Activated naive CD4-positive, alpha-beta T cell treated with anti-CD3 and anti-CD28 coated beads, Interleukin-2, amount 10 ng/mL, durations not matched to agents 7 days and 5 days (primary cell): Measurements from ENCODE around the gene KCNMB2.

Experiments used
- CTCF ChIA-PET: fragments of 350-600 bp; sonication (Branson Sonifier 250); formaldehyde crosslinking; loops from one replicate; lab custom pipeline; 2021; ENCODE audit warnings: antibody characterized with exemption; lab: Charles Lee
- DNase-seq: peaks from one replicate; pipeline ENCODE4 v3.0.0-alpha.2; 2020
- H3K27ac Mint-ChIP-seq: one replicate; pipeline ENCODE4 v1.8.0; 2021; ENCODE audit warnings: mild to moderate bottlenecking, moderate library complexity, mixed read lengths
- H3K27me3 Mint-ChIP-seq: one replicate; pipeline ENCODE4 v1.8.0; 2021; ENCODE audit warnings: mild to moderate bottlenecking, mixed read lengths
- H3K36me3 Mint-ChIP-seq: one replicate; pipeline ENCODE4 v1.8.0; 2021; ENCODE audit warnings: mixed read lengths
- H3K4me1 Mint-ChIP-seq: one replicate; pipeline ENCODE4 v1.8.0; 2021; ENCODE audit warnings: mixed read lengths
- H3K4me3 Mint-ChIP-seq: one replicate; pipeline ENCODE4 v1.8.0; 2021; ENCODE audit warnings: mild to moderate bottlenecking, moderate library complexity, mixed read lengths
- H3K9me3 Mint-ChIP-seq: one replicate; pipeline ENCODE4 v1.8.0; 2021; ENCODE audit warnings: mixed read lengths

The KCNMB2 gene

GRCh38 chr3:178536211-178537079 is at the start of gene KCNMB2:
Gene KCNMB2, plus strand, starts transcription at chr3:178536436.
- Mint-ChIP-seq H3K4me1 (no peaks in the 10 kb centered on the region), H3K9me3 (no peaks in the 10 kb centered on the region), H3K27ac (no peak within 1 kb of the TSS), H3K4me3 (no peak within 1 kb of the TSS), H3K27me3 (peaks cover 12% of the 10 kb centered on the region), H3K36me3 (no peaks in the 10 kb centered on the region)
- DNase-seq, result no peak
- CTCF ChIA-PET, result no interaction called here

- H3K27me3 Mint-ChIP-seq, result no peaks in the 10 kb centered on the region
- H3K27ac Mint-ChIP-seq, result no peak overlapping the region
- CTCF ChIA-PET, result no interaction called here
- DNase-seq, result no peak
- H3K4me1 Mint-ChIP-seq, result no peaks in the 10 kb centered on the region
- no peak overlapping the region for H3K4me3 Mint-ChIP-seq
- H3K36me3 Mint-ChIP-seq, result no peaks in the 10 kb centered on the region
- H3K9me3 Mint-ChIP-seq, result no peaks in the 10 kb centered on the region
These were observed 49.3 kb upstream of the KCNMB2 start for GRCh38 chr3:178486903-178487302.

GRCh38 chr3:178487752-178488151 is 48.5 kb upstream of the KCNMB2 start:
- no peak overlapping the region for H3K4me3 Mint-ChIP-seq
- DNase-seq, result no peak
- no peaks in the 10 kb centered on the region for H3K36me3 Mint-ChIP-seq
- H3K9me3 Mint-ChIP-seq, result no peaks in the 10 kb centered on the region
- H3K27me3 Mint-ChIP-seq, result no peaks in the 10 kb centered on the region
- H3K27ac Mint-ChIP-seq, result no peak overlapping the region
- CTCF ChIA-PET, result no interaction called here
- H3K4me1 Mint-ChIP-seq, result no peaks in the 10 kb centered on the region

GRCh38 chr3:178491751-178492150 is 44.5 kb upstream of the KCNMB2 start:
- Mint-ChIP-seq H3K4me3 (no peak overlapping the region), H3K36me3 (no peaks in the 10 kb centered on the region), H3K9me3 (peaks cover 2% of the 10 kb centered on the region), H3K27ac (no peak overlapping the region), H3K27me3 (no peaks in the 10 kb centered on the region), H3K4me1 (no peaks in the 10 kb centered on the region)
- CTCF ChIA-PET, result no interaction called here
- no peak for DNase-seq

DNA sequence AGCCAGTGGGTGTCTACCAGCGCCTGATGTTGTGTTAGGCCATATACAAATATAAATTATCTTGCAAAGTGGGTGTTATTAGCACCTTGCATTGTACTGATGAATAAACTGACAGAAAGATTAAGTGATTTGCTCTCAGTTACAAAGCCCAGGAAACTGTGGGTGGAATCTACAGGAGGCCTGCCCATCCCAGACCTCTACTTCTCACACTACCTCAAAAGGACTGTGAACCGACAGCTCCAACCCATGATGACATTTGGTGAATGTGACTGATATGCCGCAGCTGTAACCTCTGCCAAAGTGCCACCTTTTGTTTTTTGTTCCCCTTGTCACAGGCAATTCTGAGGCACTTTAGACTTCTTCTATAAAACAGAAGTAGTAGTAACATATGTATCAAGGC is 43.7 kb upstream of the KCNMB2 start:
- Mint-ChIP-seq H3K4me3 (no peak overlapping the region), H3K27me3 (no peaks in the 10 kb centered on the region), H3K36me3 (no peaks in the 10 kb centered on the region), H3K27ac (no peak overlapping the region), H3K9me3 (peaks cover 2% of the 10 kb centered on the region), H3K4me1 (no peaks in the 10 kb centered on the region)
- CTCF ChIA-PET, result no interaction called here
- no peak for DNase-seq

GRCh38 chr3:178494386-178494785 is 41.9 kb upstream of the KCNMB2 start:
- H3K27me3 Mint-ChIP-seq, result no peaks in the 10 kb centered on the region
- no peaks in the 10 kb centered on the region for H3K4me1 Mint-ChIP-seq
- H3K27ac Mint-ChIP-seq, result no peak overlapping the region
- CTCF ChIA-PET, result no interaction called here
- no peaks in the 10 kb centered on the region for H3K36me3 Mint-ChIP-seq
- peaks cover 3% of the 10 kb centered on the region for H3K9me3 Mint-ChIP-seq
- no peak for DNase-seq
- no peak overlapping the region for H3K4me3 Mint-ChIP-seq

GRCh38 chr3:178496911-178497310 is 39.3 kb upstream of the KCNMB2 start:
- Mint-ChIP-seq H3K27ac (no peak overlapping the region), H3K4me3 (no peak overlapping the region), H3K9me3 (peaks cover 3% of the 10 kb centered on the region), H3K27me3 (no peaks in the 10 kb centered on the region), H3K4me1 (no peaks in the 10 kb centered on the region), H3K36me3 (no peaks in the 10 kb centered on the region)
- no peak for DNase-seq
- CTCF ChIA-PET, result no interaction called here

DNA sequence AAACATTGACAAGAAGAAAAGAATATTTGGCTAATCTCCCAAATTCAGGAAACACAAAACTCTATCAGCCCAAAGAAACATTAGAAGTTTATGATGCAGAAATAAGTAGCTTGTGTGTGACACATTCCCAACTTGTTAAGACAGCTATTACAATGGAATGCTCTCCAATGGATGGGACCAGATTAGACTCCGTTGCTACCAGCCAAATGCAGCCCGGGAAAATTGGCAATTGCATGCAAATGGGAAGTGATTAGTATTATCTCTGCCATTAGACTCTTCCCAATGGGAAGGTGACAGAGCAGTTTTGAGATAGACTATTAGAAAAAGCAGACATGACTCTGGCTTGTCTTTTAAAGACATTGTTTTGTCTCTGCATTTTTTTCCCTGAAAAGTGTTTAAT is 37.4 kb upstream of the KCNMB2 start:
- no peaks in the 10 kb centered on the region for H3K27me3 Mint-ChIP-seq
- no peak for DNase-seq
- CTCF ChIA-PET, result no interaction called here
- H3K27ac Mint-ChIP-seq, result no peak overlapping the region
- H3K4me1 Mint-ChIP-seq, result no peaks in the 10 kb centered on the region
- no peaks in the 10 kb centered on the region for H3K36me3 Mint-ChIP-seq
- H3K4me3 Mint-ChIP-seq, result no peak overlapping the region
- H3K9me3 Mint-ChIP-seq, result peaks cover 3% of the 10 kb centered on the region

- Mint-ChIP-seq H3K4me3 (no peak overlapping the region), H3K27ac (no peak overlapping the region), H3K9me3 (peaks cover 3% of the 10 kb centered on the region), H3K27me3 (no peaks in the 10 kb centered on the region), H3K4me1 (no peaks in the 10 kb centered on the region), H3K36me3 (no peaks in the 10 kb centered on the region)
- DNase-seq, result no peak
- CTCF ChIA-PET, result no interaction called here
These were observed 35.6 kb upstream of the KCNMB2 start for GRCh38 chr3:178500631-178501030.

DNA sequence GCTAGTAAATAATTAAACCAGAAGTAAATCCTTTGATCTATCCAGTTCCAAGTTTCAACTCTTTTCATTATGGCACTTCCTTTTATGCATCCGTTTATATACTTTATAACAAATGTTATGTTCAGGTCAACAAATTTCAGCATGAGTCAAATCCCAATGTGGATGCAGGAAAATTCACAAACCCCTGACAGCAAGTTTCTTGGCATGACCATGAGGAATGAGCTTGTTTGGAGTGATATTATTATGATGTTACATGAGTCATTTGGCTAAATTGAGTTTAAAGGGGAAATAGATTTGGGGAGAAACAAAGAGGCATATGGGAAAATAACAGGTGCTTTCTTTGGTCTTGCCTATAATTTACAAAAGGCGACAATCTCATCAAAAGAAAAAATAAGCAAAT is 32.1 kb upstream of the KCNMB2 start:
- DNase-seq, result no peak
- CTCF ChIA-PET, result no interaction called here

GRCh38 chr3:178505832-178506231 is 30.4 kb upstream of the KCNMB2 start:
- DNase-seq, result no peak
- CTCF ChIA-PET, result no interaction called here
- H3K9me3 Mint-ChIP-seq, result no peaks in the 10 kb centered on the region

More for the DNA sequence above, 32.1 kb upstream of the KCNMB2 start:
- Mint-ChIP-seq H3K9me3 (no peaks in the 10 kb centered on the region), H3K4me1 (no peaks in the 10 kb centered on the region), H3K27me3 (no peaks in the 10 kb centered on the region), H3K27ac (no peak overlapping the region), H3K4me3 (no peak overlapping the region), H3K36me3 (no peaks in the 10 kb centered on the region)

DNA sequence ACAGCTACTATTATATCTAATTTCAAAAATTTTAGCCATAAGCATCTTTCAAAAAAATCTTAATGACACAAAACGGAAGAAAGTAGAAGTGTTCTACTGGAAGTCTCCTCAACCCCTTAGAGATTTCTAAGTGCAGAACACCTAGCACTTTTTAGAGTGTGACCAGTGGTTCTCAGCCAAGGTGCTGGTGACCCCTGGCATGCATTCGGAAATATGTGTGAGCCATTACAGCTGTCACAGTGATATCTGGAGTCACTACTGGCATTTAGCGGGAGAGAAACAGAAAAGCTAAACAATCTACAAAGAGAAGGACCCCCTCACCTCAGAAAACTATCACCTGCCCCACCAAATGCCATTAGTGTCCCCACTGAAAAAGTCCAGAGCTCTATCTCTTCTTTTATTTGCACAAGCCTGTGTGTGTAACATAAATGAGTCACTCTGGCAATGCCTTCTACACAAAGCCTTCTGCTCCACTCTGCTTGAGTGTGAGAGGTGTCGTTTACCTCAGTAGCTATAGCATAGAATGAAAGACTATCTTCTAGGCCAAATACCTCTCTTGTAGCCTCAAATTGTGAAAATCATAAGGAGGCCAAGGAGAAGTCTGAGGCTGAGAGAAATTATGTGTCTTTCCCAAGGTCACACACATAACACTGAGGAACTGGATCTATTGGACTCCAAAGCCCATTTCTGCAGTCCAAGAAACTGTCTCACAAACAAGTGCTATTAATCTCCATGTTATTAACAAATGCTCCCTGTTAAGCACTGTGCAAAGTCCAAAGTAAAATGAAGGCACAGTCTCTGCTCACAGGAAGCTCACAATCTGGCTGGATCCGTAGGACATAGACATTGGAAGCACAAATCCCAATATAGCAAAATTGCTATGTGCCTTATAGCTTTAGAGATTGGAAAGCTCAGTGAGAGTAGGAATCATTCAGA is 28.5 kb upstream of the KCNMB2 start:
- no peaks in the 10 kb centered on the region for H3K36me3 Mint-ChIP-seq
- DNase-seq, result no peak
- H3K9me3 Mint-ChIP-seq, result no peaks in the 10 kb centered on the region
- no peak overlapping the region for H3K4me3 Mint-ChIP-seq
- no peak overlapping the region for H3K27ac Mint-ChIP-seq
- CTCF ChIA-PET, result no interaction called here
- H3K4me1 Mint-ChIP-seq, result no peaks in the 10 kb centered on the region
- H3K27me3 Mint-ChIP-seq, result no peaks in the 10 kb centered on the region

More at GRCh38 chr3:178505832-178506231, 30.4 kb upstream of the KCNMB2 start:
- H3K27ac Mint-ChIP-seq, result no peak overlapping the region
- H3K27me3 Mint-ChIP-seq, result no peaks in the 10 kb centered on the region
- H3K36me3 Mint-ChIP-seq, result no peaks in the 10 kb centered on the region
- H3K4me3 Mint-ChIP-seq, result no peak overlapping the region
- H3K4me1 Mint-ChIP-seq, result no peaks in the 10 kb centered on the region

GRCh38 chr3:178508443-178508825 is 27.8 kb upstream of the KCNMB2 start:
- CTCF ChIA-PET, result no interaction called here
- H3K27ac Mint-ChIP-seq, result no peak overlapping the region

GRCh38 chr3:178510496-178510895 is 25.7 kb upstream of the KCNMB2 start:
- H3K27me3 Mint-ChIP-seq, result no peaks in the 10 kb centered on the region
- no peak for DNase-seq
- no peaks in the 10 kb centered on the region for H3K36me3 Mint-ChIP-seq
- H3K27ac Mint-ChIP-seq, result no peak overlapping the region
- H3K4me1 Mint-ChIP-seq, result no peaks in the 10 kb centered on the region
- H3K4me3 Mint-ChIP-seq, result no peak overlapping the region
- no peaks in the 10 kb centered on the region for H3K9me3 Mint-ChIP-seq
- CTCF ChIA-PET, result no interaction called here

More at GRCh38 chr3:178508443-178508825, 27.8 kb upstream of the KCNMB2 start:
- Mint-ChIP-seq H3K36me3 (no peaks in the 10 kb centered on the region), H3K27me3 (no peaks in the 10 kb centered on the region), H3K4me1 (no peaks in the 10 kb centered on the region), H3K4me3 (no peak overlapping the region), H3K9me3 (no peaks in the 10 kb centered on the region)
- DNase-seq, result no peak
